ENCODE measurements around the gene FADS1. TPM values are rescaled to one million over a fixed set of nuclear protein-coding genes. Genes with fewer than 3 reads are reported as not detected.

FADS1 gene
- total RNA-seq, 4 donors from 2014 or later = 20.8 to 37.4 (median 32.0) TPM

- Histone ChIP-seq H3K27ac (no peak overlapping the region), H3K9me3 (no peaks in the 10 kb centered on the region)
Measured at GRCh38 chr11:61812736-61813411, 3.9 kb downstream of the FADS1 start.

GRCh38 chr11:61811831-61812230, 5.0 kb downstream of the FADS1 start:
- 82 to 100% methylated on average over 2 of the region's 5 CpGs for WGBS, 2 donors (ENCODE audit: low coverage in 1 of 2)
- no peak for ATAC-seq
- peaks cover 0 to 20% (median 2%) of the 10 kb centered on the region in 3 donors for H3K4me1 ChIP-seq
- no peaks in the 10 kb centered on the region for H3K9me3 ChIP-seq
- H3K27me3 ChIP-seq = no peaks in the 10 kb centered on the region
- no peak overlapping the region for H3K27ac ChIP-seq
- H3K36me3 ChIP-seq = peaks cover 0 to 66% of the 10 kb centered on the region in 2 donors
- H3K4me3 ChIP-seq = no peak overlapping the region
- no peak for TF ChIP-seq CTCF (IDR thresholded peaks at IDR 0.05)
- TF ChIP-seq POLR2AphosphoS5 (IDR thresholded peaks at IDR 0.05) = no peak
- TF ChIP-seq EP300 (IDR thresholded peaks at IDR 0.05) = no peak
- TF ChIP-seq POLR2A (IDR thresholded peaks at IDR 0.05) = no peak

More at GRCh38 chr11:61812736-61813411, 3.9 kb downstream of the FADS1 start:
- no peaks in the 10 kb centered on the region for H3K27me3 ChIP-seq
- peaks cover 0 to 30% (median 2%) of the 10 kb centered on the region in 3 donors for H3K4me1 ChIP-seq
- 75 to 100% methylated on average over 1 to 2 of the region's 4 CpGs for WGBS, 2 donors (ENCODE audit: low coverage in 1 of 2)
- H3K4me3 ChIP-seq = no peak overlapping the region
- TF ChIP-seq POLR2AphosphoS5 (IDR thresholded peaks at IDR 0.05) = no peak
- no peak for TF ChIP-seq EP300 (IDR thresholded peaks at IDR 0.05)
- TF ChIP-seq POLR2A (IDR thresholded peaks at IDR 0.05) = no peak
- TF ChIP-seq CTCF (IDR thresholded peaks at IDR 0.05) = no peak
- H3K36me3 ChIP-seq = peaks cover 0 to 55% of the 10 kb centered on the region in 2 donors
- no peak for ATAC-seq

- Histone ChIP-seq H3K9me3 (no peaks in the 10 kb centered on the region), H3K4me3 (no peak overlapping the region), H3K27me3 (no peaks in the 10 kb centered on the region), H3K4me1 (peaks cover 0 to 10% (median 2%) of the 10 kb centered on the region in 3 donors), H3K36me3 (peaks cover 0 to 75% of the 10 kb centered on the region in 2 donors), H3K27ac (no peak overlapping the region)
- TF ChIP-seq POLR2AphosphoS5 (IDR thresholded peaks at IDR 0.05) (no peak), POLR2A (IDR thresholded peaks at IDR 0.05) (no peak), EP300 (IDR thresholded peaks at IDR 0.05) (no peak), CTCF (IDR thresholded peaks at IDR 0.05) (no peak)
- 50 to 96% methylated on average over 1 to 5 of the region's 8 CpGs for WGBS, 2 donors (ENCODE audit: low coverage in 1 of 2)
- ATAC-seq = no peak
Measured at GRCh38 chr11:61810671-61811175, 6.1 kb downstream of the FADS1 start.

GRCh38 chr11:61806785-61807184, 10.0 kb downstream of the FADS1 start:
- no peaks in the 10 kb centered on the region for H3K4me1 ChIP-seq
- 78 to 92% methylated on average over 5 of the region's 5 CpGs for WGBS, 2 donors (ENCODE audit: low coverage in 1 of 2)
- no peaks in the 10 kb centered on the region for H3K27me3 ChIP-seq
- TF ChIP-seq POLR2AphosphoS5 (IDR thresholded peaks at IDR 0.05) (no peak), CTCF (IDR thresholded peaks at IDR 0.05) (no peak), EP300 (IDR thresholded peaks at IDR 0.05) (no peak), POLR2A (IDR thresholded peaks at IDR 0.05) (no peak)
- peaks cover 0 to 98% of the 10 kb centered on the region in 2 donors for H3K36me3 ChIP-seq
- no peak overlapping the region for H3K27ac ChIP-seq
- H3K9me3 ChIP-seq = no peaks in the 10 kb centered on the region
- no peak for ATAC-seq
- no peak overlapping the region for H3K4me3 ChIP-seq

DNA sequence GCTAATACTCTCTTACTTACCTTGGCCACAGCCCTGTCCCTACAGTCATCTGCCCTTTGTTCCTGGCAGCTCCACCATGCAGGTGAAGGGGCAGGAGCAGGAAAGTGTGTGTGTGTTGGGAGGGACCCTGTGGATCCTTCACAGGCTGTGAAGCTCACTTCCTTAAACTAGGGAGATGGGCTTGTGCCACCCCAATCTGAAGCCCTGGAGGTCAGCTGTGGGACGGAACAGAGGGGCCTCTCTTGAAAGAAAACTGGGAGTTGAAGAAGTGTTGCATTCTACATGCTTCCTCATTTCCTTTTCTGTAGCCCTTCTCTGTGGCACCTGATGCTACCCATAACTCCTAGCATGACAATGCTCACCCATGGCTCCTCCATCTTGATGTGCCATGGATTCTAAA, 11.7 kb downstream of the FADS1 start:
- TF ChIP-seq POLR2AphosphoS5 (IDR thresholded peaks at IDR 0.05) (no peak), CTCF (IDR thresholded peaks at IDR 0.05) (no peak), POLR2A (IDR thresholded peaks at IDR 0.05) (no peak), EP300 (IDR thresholded peaks at IDR 0.05) (no peak)
- Histone ChIP-seq H3K36me3 (peaks cover 0 to 91% of the 10 kb centered on the region in 2 donors), H3K9me3 (no peaks in the 10 kb centered on the region), H3K4me1 (no peaks in the 10 kb centered on the region), H3K27me3 (no peaks in the 10 kb centered on the region), H3K27ac (no peak overlapping the region), H3K4me3 (no peak overlapping the region)
- 100% methylated on average over 1 of the region's 1 CpG; no CpG with 5 or more reads in 1 of the 2 donors for WGBS, 2 donors (ENCODE audit: low coverage in 1 of 2)
- ATAC-seq = no peak
